Activated CD4-positive, alpha-beta T cell treated with anti-CD3 and anti-CD28 coated beads for 36 hours (primary cell): ENCODE results near the gene TNFRSF8. TPM values are rescaled to one million over a fixed set of nuclear protein-coding genes. Genes with fewer than 3 reads are reported as not detected.
"Not testable (repeated sequence)": the region's sequence is repeated elsewhere in the genome, so short reads cannot be mapped to it uniquely, and the experiment has no call there.

Experiments
- ATAC-seq: fragments of 200-7000 bp; cut with Tn5 transposase; one replicate; pipeline ENCODE4 v1.10.0; 2021; ENCODE audit warnings: mild to moderate bottlenecking, moderate library complexity
- CTCF ChIA-PET: fragments of 350-600 bp; sonication (Branson Sonifier 250); formaldehyde crosslinking; loops from one replicate; lab custom pipeline; 2021; ENCODE audit warnings: antibody characterized with exemption; lab: Charles Lee
- POLR2A ChIA-PET: fragments of 350-600 bp; sonication (Branson Sonifier 250); formaldehyde crosslinking; loops from one replicate; lab custom pipeline; 2021; ENCODE audit warnings: antibody characterized with exemption, inconsistent platforms; lab: Charles Lee
- DNase-seq: peaks from one replicate; pipeline ENCODE4 v3.0.0-alpha.2; 2020
- H3K27ac Mint-ChIP-seq: one replicate; pipeline ENCODE4 v1.8.0; 2021; ENCODE audit warnings: mixed read lengths
- H3K27me3 Mint-ChIP-seq: one replicate; pipeline ENCODE4 v1.8.0; 2021; ENCODE audit warnings: mixed read lengths
- H3K36me3 Mint-ChIP-seq: one replicate; pipeline ENCODE4 v1.8.0; 2021; ENCODE audit warnings: low read depth, mixed read lengths
- H3K4me1 Mint-ChIP-seq: one replicate; pipeline ENCODE4 v1.8.0; 2021; ENCODE audit warnings: mixed read lengths
- H3K4me3 Mint-ChIP-seq: one replicate; pipeline ENCODE4 v1.8.0; 2021; ENCODE audit warnings: mild to moderate bottlenecking, moderate library complexity, mixed read lengths
- H3K9me3 Mint-ChIP-seq: one replicate; pipeline ENCODE4 v1.8.0; 2021; ENCODE audit warnings: low read depth, mixed read lengths
- intact Hi-C, 2 experiments: fragments of 100-400 bp; cut with DNase I in 1 of 2; cut with micrococcal nuclease in 1 of 2; formaldehyde crosslinking; loops; one replicate each; pipeline versions ENCODE4 v1.14.2 to v1.15.1; 2022 to 2024; cut with DNase I, micrococcal nuclease
- total RNA-seq, 2 experiments: library from RNA; stranded (reverse); gene quantifications; one replicate each; pipeline ENCODE4 v1.2.3, GENCODE V29; 2021

The TNFRSF8 gene
- total RNA-seq, 2 experiments from 2014 or later: 15.7 to 16.3 TPM

GRCh38 chr1:12028957-12029511, 34.1 kb upstream of the TNFRSF8 start:
- peaks cover 27% of the 10 kb centered on the region for H3K36me3 Mint-ChIP-seq
- intact Hi-C loops: no loop called here

DNA sequence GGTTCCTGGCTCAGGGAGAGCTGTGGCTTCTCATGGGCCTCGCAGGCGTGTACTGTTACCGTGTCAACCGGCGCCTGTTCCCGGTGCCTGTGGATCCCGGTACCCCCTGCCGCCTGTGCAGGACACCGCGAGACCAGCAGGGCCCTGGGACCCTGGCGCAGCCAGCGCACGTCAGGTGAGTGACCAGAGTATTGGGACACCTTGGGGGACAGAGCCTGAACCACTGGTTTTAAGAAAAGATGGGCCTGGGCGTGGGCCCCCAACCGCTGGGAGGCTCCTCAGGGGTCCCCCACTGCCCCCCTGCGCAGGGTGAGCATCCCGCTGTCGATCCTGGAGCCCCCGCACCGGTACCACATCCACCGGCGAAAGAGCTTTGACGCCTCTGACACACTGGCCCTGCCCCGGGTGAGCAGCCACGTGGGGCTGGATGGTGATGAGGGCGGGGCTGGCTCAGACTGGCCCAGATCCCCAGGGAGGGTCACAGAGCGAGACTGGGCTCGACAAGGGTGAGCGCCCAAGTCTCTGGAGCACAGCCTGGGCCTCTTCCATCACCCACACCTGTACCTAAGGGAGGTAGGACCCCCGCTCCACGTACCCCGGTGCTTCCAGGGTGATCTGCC, 33.3 kb upstream of the TNFRSF8 start:
- ChIA-PET CTCF (interaction anchor here (0.6 to 2.2 kb wide), 2 partner anchors 29 to 41 kb away, joined by 3 to 7 read pairs; no protein-coding TSS in a partner anchor), POLR2A (interaction anchor here (0.6 kb wide), 1 partner anchor 41 kb away, joined by 5 read pairs; no protein-coding TSS in a partner anchor)
- H3K36me3 Mint-ChIP-seq: peaks cover 20% of the 10 kb centered on the region
- H3K27me3 Mint-ChIP-seq: no peaks in the 10 kb centered on the region
- intact Hi-C loops: no loop called here
- no peaks in the 10 kb centered on the region for H3K4me1 Mint-ChIP-seq
- no peak overlapping the region for H3K27ac Mint-ChIP-seq
- no peak overlapping the region for H3K4me3 Mint-ChIP-seq
- H3K9me3 Mint-ChIP-seq: no peaks in the 10 kb centered on the region
- DNase-seq (no peak), ATAC-seq (no peak)

More at GRCh38 chr1:12028957-12029511, 34.1 kb upstream of the TNFRSF8 start:
- Mint-ChIP-seq H3K27ac (no peak overlapping the region), H3K4me3 (no peak overlapping the region), H3K9me3 (no peaks in the 10 kb centered on the region), H3K27me3 (no peaks in the 10 kb centered on the region), H3K4me1 (no peaks in the 10 kb centered on the region)
- ChIA-PET POLR2A (no interaction called here), CTCF (no interaction called here)
- DNase-seq: no peak
- ATAC-seq: no peak

DNA sequence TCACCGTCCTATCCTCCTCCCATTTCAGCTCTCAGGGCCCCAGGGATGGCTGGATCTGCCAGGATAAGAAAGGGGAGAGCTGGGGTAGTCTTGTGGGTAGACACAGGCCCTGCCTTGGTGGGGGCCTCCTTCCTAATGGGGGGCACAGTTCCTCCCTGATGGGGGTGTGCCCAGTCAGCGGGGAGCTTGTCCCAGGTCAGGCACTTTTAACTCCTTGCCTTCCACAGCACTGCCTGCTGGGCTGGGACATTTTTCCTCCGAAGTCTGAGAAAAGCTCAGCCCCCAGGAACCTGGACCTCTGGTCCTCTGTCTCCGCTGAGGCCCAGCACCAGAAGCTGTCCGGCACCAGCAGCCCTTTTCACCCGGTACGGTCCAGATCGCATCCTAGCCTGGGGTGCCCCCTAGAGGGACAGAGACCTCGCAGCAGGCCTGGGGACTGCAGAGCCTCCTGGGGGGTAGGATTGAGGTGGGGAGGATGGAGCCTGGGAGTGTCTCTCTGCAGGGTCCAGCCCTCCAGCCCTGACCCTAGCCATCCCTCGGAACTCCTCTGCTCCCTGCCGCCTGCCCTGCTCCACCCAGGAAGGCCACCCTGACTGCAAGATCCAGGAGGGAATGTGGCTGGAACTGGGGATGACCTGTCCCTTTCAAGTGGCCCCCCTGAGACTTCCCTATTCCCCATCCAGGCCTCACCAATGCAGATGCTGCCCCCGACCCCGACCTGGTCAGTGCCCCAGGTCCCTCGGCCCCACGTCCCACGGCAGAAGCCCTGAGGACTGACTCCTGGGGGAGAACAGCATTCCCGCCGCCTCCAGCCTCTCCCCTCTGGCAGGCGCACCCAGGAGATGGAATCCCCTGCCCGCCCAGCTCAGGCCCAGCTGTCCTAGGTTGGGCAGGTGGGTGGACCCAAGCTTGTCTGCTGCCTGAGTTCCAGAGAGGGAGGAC, 31.8 kb upstream of the TNFRSF8 start:
- DNase-seq (peak; percentile 73), ATAC-seq (peak; percentile 88)
- no peaks in the 10 kb centered on the region for H3K9me3 Mint-ChIP-seq
- POLR2A ChIA-PET: no interaction called here
- no peaks in the 10 kb centered on the region for H3K27me3 Mint-ChIP-seq
- peaks cover 12% of the 10 kb centered on the region for H3K36me3 Mint-ChIP-seq
- no peak overlapping the region for H3K4me3 Mint-ChIP-seq
- intact Hi-C loops: loop anchor here in 1 of 2 experiments (1.0 kb wide), 1 partner anchor 193 kb away; no protein-coding TSS in a partner anchor
- H3K27ac Mint-ChIP-seq: no peak overlapping the region
- CTCF ChIA-PET: interaction anchor here (0.8 to 2.2 kb wide), 7 partner anchors 11 to 139 kb away, joined by 3 to 10 read pairs (median 5); partner anchors contain the start of gene MIIP
- no peaks in the 10 kb centered on the region for H3K4me1 Mint-ChIP-seq

- Mint-ChIP-seq H3K27me3 (no peaks in the 10 kb centered on the region), H3K4me3 (no peak overlapping the region), H3K9me3 (no peaks in the 10 kb centered on the region), H3K4me1 (peaks cover under 1% of the 10 kb centered on the region), H3K36me3 (peaks cover 7% of the 10 kb centered on the region), H3K27ac (no peak overlapping the region)
- POLR2A ChIA-PET: interaction anchor here (1.0 kb wide), 1 partner anchor 123 kb away, joined by 3 read pairs; no protein-coding TSS in a partner anchor
- CTCF ChIA-PET: interaction anchor here (2.2 kb wide), 1 partner anchor 39 kb away, joined by 7 read pairs; no protein-coding TSS in a partner anchor
- intact Hi-C loops: no loop called here
- no peak for DNase-seq
- no peak for ATAC-seq
Measured at GRCh38 chr1:12032161-12032621, 30.9 kb upstream of the TNFRSF8 start.

DNA sequence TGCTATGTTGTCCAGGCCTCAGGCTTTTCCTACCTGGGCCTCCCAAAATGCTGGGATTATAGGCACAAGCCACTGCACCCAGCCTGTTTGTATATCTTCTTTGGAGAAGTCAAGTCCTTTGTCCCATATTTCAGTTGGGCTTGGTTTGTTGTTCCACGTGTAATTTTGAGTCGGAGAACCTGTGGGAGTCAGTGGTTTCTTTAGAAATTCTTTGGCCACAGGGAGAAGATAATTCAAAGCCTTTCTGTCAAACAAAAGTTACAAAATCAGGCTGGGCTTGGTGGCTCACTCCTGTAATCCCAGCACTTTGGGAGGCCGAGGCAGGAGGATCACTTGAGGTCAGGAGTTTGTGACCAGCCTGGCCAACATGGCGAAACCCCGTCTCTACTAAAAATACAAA, 29.7 kb upstream of the TNFRSF8 start:
- DNase-seq, H3K36me3 Mint-ChIP-seq, H3K4me3 Mint-ChIP-seq, H3K27me3 Mint-ChIP-seq, intact Hi-C loops, POLR2A ChIA-PET, H3K9me3 Mint-ChIP-seq, ATAC-seq, H3K4me1 Mint-ChIP-seq, H3K27ac Mint-ChIP-seq: not testable (repeated sequence)
- CTCF ChIA-PET: interaction anchor here (1.1 kb wide), 1 partner anchor 208 kb away, joined by 5 read pairs; no protein-coding TSS in a partner anchor

DNA sequence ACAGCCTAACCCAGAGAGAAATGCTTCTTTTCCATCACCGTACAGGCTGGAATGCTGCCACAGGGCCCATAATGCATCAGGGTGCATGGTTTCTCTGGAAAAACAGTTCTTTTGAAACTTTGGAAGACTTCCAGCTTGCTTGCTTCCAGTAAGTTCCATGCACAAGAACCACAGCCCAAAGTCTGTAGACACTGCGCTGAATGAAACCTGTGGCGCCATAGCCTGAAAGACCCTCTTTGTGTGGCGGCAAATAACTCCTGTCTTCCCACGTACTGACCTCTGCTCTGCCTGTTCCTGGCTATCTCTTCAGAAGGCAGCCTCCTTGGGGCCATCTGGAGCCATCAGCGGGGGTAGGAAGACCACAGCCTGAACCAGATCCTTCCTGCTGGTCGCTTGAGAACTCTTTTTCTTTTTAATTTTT, 28.7 kb upstream of the TNFRSF8 start:
- Mint-ChIP-seq H3K36me3 (no peaks in the 10 kb centered on the region), H3K27ac (no peak overlapping the region), H3K4me1 (peaks cover 4% of the 10 kb centered on the region), H3K9me3 (no peaks in the 10 kb centered on the region), H3K27me3 (no peaks in the 10 kb centered on the region), H3K4me3 (no peak overlapping the region)
- ChIA-PET CTCF (interaction anchor here (1.0 to 1.1 kb wide), 2 partner anchors 7 to 209 kb away, joined by 4 to 5 read pairs; no protein-coding TSS in a partner anchor), POLR2A (interaction anchor here (0.6 kb wide), 1 partner anchor 31 kb away, joined by 3 read pairs; no protein-coding TSS in a partner anchor)
- intact Hi-C loops: no loop called here
- DNase-seq (no peak), ATAC-seq (no peak)

DNA sequence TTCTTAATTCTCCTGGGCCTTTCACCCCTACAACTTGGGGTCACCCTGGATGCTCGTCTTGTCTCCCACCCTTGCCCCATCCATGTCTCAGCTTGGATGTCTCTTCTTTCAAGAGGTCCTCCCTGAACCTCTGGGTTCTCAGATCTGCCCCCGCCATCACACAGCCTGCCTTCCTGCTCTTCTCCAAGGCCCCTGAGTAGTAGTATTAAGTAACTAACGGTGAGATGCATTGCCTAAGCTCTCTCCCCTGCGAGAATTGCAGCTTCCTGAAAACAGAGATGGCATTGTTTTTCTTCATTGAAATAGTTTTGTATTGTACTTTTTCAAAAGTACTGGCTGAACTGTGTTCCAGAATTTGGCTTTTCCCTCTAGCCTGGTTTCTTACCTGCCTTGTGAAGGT, 27.8 kb upstream of the TNFRSF8 start:
- intact Hi-C loops: no loop called here
- DNase-seq (no peak), ATAC-seq (no peak)
- H3K27ac Mint-ChIP-seq: no peak overlapping the region
- no peaks in the 10 kb centered on the region for H3K27me3 Mint-ChIP-seq
- CTCF ChIA-PET: interaction anchor here (1.0 kb wide), 1 partner anchor 8 kb away, joined by 4 read pairs; no protein-coding TSS in a partner anchor
- peaks cover 10% of the 10 kb centered on the region for H3K4me1 Mint-ChIP-seq
- no peak overlapping the region for H3K4me3 Mint-ChIP-seq
- H3K36me3 Mint-ChIP-seq: no peaks in the 10 kb centered on the region
- no peaks in the 10 kb centered on the region for H3K9me3 Mint-ChIP-seq
- POLR2A ChIA-PET: interaction anchor here (1.9 kb wide), 1 partner anchor 126 kb away, joined by 7 read pairs; no protein-coding TSS in a partner anchor

- H3K27ac Mint-ChIP-seq: no peak overlapping the region
- DNase-seq: no peak
Measured at GRCh38 chr1:12037486-12038355, 25.4 kb upstream of the TNFRSF8 start.

GRCh38 chr1:12038356-12039163, 24.5 kb upstream of the TNFRSF8 start:
- ChIA-PET CTCF (interaction anchor here (0.5 to 2.4 kb wide), 5 partner anchors 20 to 55 kb away, joined by 3 to 8 read pairs (median 4); partner anchors contain the start of gene MIIP), POLR2A (interaction anchor here (1.8 to 2.3 kb wide), 2 partner anchors 129 to 131 kb away, joined by 7 to 9 read pairs; no protein-coding TSS in a partner anchor)
- intact Hi-C loops: no loop called here
- ATAC-seq (no peak), DNase-seq (no peak)
- Mint-ChIP-seq H3K4me3 (no peak overlapping the region), H3K27me3 (no peaks in the 10 kb centered on the region), H3K9me3 (no peaks in the 10 kb centered on the region), H3K27ac (no peak overlapping the region), H3K4me1 (peaks cover 17% of the 10 kb centered on the region), H3K36me3 (no peaks in the 10 kb centered on the region)

More at GRCh38 chr1:12037486-12038355, 25.4 kb upstream of the TNFRSF8 start:
- Mint-ChIP-seq H3K36me3 (no peaks in the 10 kb centered on the region), H3K9me3 (no peaks in the 10 kb centered on the region), H3K4me3 (no peak overlapping the region), H3K4me1 (peaks cover 17% of the 10 kb centered on the region), H3K27me3 (no peaks in the 10 kb centered on the region)
- ATAC-seq: no peak
- intact Hi-C loops: no loop called here
- ChIA-PET CTCF (interaction anchor here (0.5 to 2.4 kb wide), 8 partner anchors 9 to 563 kb away, joined by 3 to 8 read pairs (median 3); partner anchors contain the start of gene MIIP), POLR2A (interaction anchor here (0.6 to 2.3 kb wide), 3 partner anchors 128 to 177 kb away, joined by 3 to 9 read pairs (median 7); no protein-coding TSS in a partner anchor)
